ENCODE measurements around the gene RNF103. TPM values are rescaled to one million over a fixed set of nuclear protein-coding genes. Genes with fewer than 3 reads are reported as not detected.

RNF103 gene
- total and polyA plus RNA-seq, 2 of the 13 experiments (the other 11 are each of a cell fraction or from before 2014, with no cell fraction given) = 19.8 to 21.1 TPM

GRCh38 chr2:86632672-86633071, 9.0 kb upstream of the RNF103 start (continued):
- TF ChIP-seq, protein P1, sequence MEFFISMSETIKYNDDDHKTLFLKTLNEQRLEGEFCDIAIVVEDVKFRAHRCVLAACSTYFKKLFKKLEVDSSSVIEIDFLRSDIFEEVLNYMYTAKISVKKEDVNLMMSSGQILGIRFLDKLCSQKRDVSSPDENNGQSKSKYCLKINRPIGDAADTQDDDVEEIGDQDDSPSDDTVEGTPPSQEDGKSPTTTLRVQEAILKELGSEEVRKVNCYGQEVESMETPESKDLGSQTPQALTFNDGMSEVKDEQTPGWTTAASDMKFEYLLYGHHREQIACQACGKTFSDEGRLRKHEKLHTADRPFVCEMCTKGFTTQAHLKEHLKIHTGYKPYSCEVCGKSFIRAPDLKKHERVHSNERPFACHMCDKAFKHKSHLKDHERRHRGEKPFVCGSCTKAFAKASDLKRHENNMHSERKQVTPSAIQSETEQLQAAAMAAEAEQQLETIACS (CRISPR knock-in tag; IDR thresholded peaks at IDR 0.05) = no peak
- TF ChIP-seq MIER3 (CRISPR knock-in tag; IDR thresholded peaks at IDR 0.05; ENCODE audit: borderline replicate concordance) (peak; percentile 33; the same call in 1 of the 2 replicates), ETV5 (CRISPR knock-in tag; IDR thresholded peaks at IDR 0.05; ENCODE audit: borderline replicate concordance) (no peak), ZNF460 (CRISPR knock-in tag; IDR thresholded peaks at IDR 0.05; ENCODE audit: borderline replicate concordance) (no peak), ZNF30 (CRISPR knock-in tag; IDR thresholded peaks at IDR 0.05) (no peak), FOXJ3 (CRISPR knock-in tag; IDR thresholded peaks at IDR 0.05; ENCODE audit: borderline replicate concordance) (0 out of 2 replicates have a peak, but pooled peaks have one; percentile 27), SP2 (CRISPR knock-in tag; IDR thresholded peaks at IDR 0.05) (no peak), ZNF563 (CRISPR knock-in tag; IDR thresholded peaks at IDR 0.05) (no peak; the same call in 1 of the 2 replicates), ZNF383 (CRISPR knock-in tag; IDR thresholded peaks at IDR 0.05; ENCODE audit: borderline replicate concordance) (no peak), U2AF1 (optimal IDR thresholded peaks at IDR 0.05; ENCODE audit: low read depth, low read length) (no peak), FOXP1 (IDR thresholded peaks at IDR 0.05) (no peak; the same call in 1 of the 2 replicates), FOXP1 (CRISPR knock-in tag; IDR thresholded peaks at IDR 0.05) (peak; percentile 57; the same call in 1 of the 2 replicates), ZNF207 (IDR thresholded peaks at IDR 0.05; ENCODE audit: borderline replicate concordance) (no peak), TEAD3 (CRISPR knock-in tag; optimal IDR thresholded peaks at IDR 0.05; ENCODE audit: borderline replicate concordance) (no peak), ZNF598 (CRISPR knock-in tag; IDR thresholded peaks at IDR 0.05; ENCODE audit: borderline replicate concordance) (no peak), ZNF660 (CRISPR knock-in tag; IDR thresholded peaks at IDR 0.05; ENCODE audit: borderline replicate concordance, low read depth) (no peak), ZNF850 (CRISPR knock-in tag; conservative IDR thresholded peaks at IDR 0.05) (no peak), HOXD1 (CRISPR knock-in tag; IDR thresholded peaks at IDR 0.05) (no peak), NR2F6 (IDR thresholded peaks at IDR 0.05) (0 out of 2 replicates have a peak, but pooled peaks have one; percentile 42), NR2F6 (CRISPR knock-in tag; IDR thresholded peaks at IDR 0.05) (no peak), ZNF230 (CRISPR knock-in tag; IDR thresholded peaks at IDR 0.05) (no peak), ZNF580 (CRISPR knock-in tag; IDR thresholded peaks at IDR 0.05; ENCODE audit: borderline replicate concordance, low read depth) (no peak), HDAC2 (CRISPR knock-in tag; IDR thresholded peaks at IDR 0.05) (peak; percentile 56), ZMYM2 (CRISPR knock-in tag; IDR thresholded peaks at IDR 0.05) (no peak), HBP1 (CRISPR knock-in tag; IDR thresholded peaks at IDR 0.05; ENCODE audit: low read depth) (no peak)
- TF ChIP-seq, protein P2, sequence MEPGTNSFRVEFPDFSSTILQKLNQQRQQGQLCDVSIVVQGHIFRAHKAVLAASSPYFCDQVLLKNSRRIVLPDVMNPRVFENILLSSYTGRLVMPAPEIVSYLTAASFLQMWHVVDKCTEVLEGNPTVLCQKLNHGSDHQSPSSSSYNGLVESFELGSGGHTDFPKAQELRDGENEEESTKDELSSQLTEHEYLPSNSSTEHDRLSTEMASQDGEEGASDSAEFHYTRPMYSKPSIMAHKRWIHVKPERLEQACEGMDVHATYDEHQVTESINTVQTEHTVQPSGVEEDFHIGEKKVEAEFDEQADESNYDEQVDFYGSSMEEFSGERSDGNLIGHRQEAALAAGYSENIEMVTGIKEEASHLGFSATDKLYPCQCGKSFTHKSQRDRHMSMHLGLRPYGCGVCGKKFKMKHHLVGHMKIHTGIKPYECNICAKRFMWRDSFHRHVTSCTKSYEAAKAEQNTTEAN (CRISPR knock-in tag; conservative IDR thresholded peaks at IDR 0.05) = no peak
- TF ChIP-seq, protein P3, sequence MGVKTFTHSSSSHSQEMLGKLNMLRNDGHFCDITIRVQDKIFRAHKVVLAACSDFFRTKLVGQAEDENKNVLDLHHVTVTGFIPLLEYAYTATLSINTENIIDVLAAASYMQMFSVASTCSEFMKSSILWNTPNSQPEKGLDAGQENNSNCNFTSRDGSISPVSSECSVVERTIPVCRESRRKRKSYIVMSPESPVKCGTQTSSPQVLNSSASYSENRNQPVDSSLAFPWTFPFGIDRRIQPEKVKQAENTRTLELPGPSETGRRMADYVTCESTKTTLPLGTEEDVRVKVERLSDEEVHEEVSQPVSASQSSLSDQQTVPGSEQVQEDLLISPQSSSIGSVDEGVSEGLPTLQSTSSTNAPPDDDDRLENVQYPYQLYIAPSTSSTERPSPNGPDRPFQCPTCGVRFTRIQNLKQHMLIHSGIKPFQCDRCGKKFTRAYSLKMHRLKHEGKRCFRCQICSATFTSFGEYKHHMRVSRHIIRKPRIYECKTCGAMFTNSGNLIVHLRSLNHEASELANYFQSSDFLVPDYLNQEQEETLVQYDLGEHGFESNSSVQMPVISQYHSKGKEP (CRISPR knock-in tag; IDR thresholded peaks at IDR 0.05) = no peak

Data from HepG2 (cell line).